ENCODE results near the gene NSD2.
A peak's percentile ranks its signal among the peaks of the same experiment; 100 is the strongest.
"Not testable (repeated sequence)": the region's sequence is repeated elsewhere in the genome, so short reads cannot be mapped to it uniquely, and the experiment has no call there.

Gene NSD2

DNA sequence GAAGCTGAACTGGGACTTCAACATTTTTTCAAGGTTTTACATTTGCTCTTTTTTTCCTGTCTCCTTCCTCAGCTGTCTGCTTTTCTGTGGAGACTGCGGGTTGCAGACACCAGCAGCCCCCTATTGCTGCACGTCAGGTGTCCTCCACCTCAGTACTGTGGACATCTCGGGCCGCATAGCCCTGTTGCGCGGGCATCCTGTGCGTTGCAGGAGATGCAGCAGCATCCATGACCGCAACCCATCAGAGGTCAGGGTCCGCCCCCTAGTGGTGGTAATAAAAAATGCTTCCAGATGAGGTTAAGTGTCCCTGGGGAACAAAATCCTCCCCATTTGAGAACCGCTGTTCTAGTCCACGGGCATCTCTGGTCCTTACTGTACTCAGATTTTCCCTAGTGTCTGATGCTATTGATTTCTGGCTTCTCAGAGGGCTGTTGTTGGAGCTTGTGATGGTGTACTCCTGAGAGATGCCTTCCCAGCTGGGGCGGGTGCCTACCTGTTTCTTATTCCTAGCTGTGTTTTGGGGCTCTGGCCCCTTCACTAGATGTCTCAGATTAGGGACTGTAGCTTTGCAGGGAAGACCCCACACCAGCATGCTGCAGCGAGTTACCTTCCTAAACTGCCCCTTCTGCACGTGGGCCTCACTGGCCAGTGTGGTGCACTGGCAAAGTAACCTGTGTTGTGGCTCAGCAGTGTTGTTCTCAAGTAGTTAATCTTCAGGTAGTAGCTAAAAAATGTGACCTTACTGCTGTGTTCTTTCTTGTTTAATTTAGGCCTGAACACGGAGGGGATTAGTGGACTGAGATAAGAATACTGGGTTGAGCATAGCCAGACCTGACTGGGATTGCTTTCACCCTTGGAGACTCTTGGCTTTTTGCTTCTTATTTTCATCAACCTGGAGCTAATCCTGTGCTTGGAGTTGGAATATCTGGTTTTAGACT, 28.2 kb downstream of the NSD2 start:
- peak overlapping the region; percentile 63 for H3K27ac Mint-ChIP-seq (ENCODE audit: low read depth)
- ATAC-seq (replicated peaks; ENCODE audit: extremely low read depth, poor library complexity, severe bottlenecking) = peak; percentile 82
- peaks cover 15% of the 10 kb centered on the region for H3K36me3 Mint-ChIP-seq (ENCODE audit: insufficient read depth)
- H3K4me1 Mint-ChIP-seq = peaks cover 13% of the 10 kb centered on the region
- no peak overlapping the region for H3K4me3 Mint-ChIP-seq
- peak; percentile 50 to 61 for DNase-seq (ENCODE audit: low spot score in 2 of 2)
- H3K9me3 Mint-ChIP-seq = no peaks in the 10 kb centered on the region
- H3K27me3 Mint-ChIP-seq = no peaks in the 10 kb centered on the region

DNA sequence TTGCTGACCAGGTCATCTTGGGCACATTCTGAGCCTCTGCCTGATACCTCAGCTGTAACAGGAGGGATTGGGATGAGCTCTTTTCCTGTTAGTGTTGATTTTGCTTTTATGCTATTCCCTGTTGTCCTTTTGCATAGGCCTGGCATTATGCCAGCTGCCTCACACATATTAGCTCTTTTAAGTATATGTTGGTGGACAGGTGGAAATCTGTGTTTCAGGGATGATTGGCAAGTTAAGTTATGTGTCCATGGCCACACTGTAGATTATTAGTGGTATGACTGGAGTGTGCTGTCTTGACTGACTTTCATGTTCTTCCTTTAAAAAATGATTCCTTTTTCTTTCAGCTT, 28.9 kb downstream of the NSD2 start:
- Mint-ChIP-seq H3K4me3 (no peak overlapping the region), H3K27ac (ENCODE audit: low read depth) (no peak overlapping the region), H3K27me3 (no peaks in the 10 kb centered on the region), H3K4me1 (peaks cover 8% of the 10 kb centered on the region), H3K36me3 (ENCODE audit: insufficient read depth) (peaks cover 16% of the 10 kb centered on the region), H3K9me3 (no peaks in the 10 kb centered on the region)
- ATAC-seq (replicated peaks; ENCODE audit: extremely low read depth, poor library complexity, severe bottlenecking) (no peak), DNase-seq (ENCODE audit: low spot score in 2 of 2) (no peak)

DNA sequence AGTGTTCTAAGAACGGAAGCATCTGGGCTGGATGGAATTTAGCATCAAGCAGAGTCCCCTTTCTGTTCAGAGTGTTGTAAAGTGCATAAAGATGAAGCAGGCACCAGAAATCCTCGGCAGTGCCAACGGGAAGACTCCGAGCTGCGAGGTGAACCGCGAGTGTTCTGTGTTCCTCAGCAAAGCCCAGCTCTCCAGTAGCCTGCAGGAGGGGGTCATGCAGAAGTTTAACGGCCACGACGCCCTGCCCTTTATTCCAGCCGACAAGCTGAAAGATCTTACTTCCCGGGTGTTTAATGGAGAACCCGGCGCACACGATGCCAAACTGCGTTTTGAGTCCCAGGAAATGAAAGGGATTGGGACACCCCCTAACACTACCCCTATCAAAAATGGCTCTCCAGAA, 29.4 kb downstream of the NSD2 start:
- Mint-ChIP-seq H3K36me3 (ENCODE audit: insufficient read depth) (peaks cover 17% of the 10 kb centered on the region), H3K27ac (ENCODE audit: low read depth) (no peak overlapping the region), H3K27me3 (no peaks in the 10 kb centered on the region), H3K4me1 (peaks cover 8% of the 10 kb centered on the region), H3K4me3 (no peak overlapping the region), H3K9me3 (no peaks in the 10 kb centered on the region)
- DNase-seq (ENCODE audit: low spot score in 2 of 2) = no peak
- no peak for ATAC-seq (replicated peaks; ENCODE audit: extremely low read depth, poor library complexity, severe bottlenecking)

DNA sequence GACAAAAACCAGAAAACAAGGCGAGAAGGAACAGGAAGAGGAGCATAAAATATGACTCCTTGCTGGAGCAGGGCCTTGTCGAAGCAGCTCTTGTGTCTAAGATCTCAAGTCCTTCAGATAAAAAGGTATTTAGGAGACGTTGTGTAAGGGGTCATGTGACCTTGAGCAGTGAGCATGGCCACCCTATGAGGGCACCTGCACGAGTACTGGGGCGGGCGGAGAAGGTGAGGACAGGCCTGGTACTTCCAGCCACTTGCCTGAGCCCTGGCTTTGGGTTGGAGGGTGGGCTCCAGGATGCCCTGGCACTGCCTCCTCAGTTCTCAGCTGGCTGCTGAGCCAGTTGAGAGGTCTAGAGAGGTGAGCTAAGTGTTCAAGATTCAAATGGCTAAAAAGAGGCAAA, 29.9 kb downstream of the NSD2 start:
- ATAC-seq (replicated peaks; ENCODE audit: extremely low read depth, poor library complexity, severe bottlenecking) = no peak
- Mint-ChIP-seq H3K36me3 (ENCODE audit: insufficient read depth) (peaks cover 15% of the 10 kb centered on the region), H3K4me1 (peaks cover 8% of the 10 kb centered on the region), H3K4me3 (no peak overlapping the region), H3K27ac (ENCODE audit: low read depth) (no peak overlapping the region), H3K9me3 (no peaks in the 10 kb centered on the region), H3K27me3 (no peaks in the 10 kb centered on the region)
- DNase-seq (ENCODE audit: low spot score in 2 of 2) = no peak

DNA sequence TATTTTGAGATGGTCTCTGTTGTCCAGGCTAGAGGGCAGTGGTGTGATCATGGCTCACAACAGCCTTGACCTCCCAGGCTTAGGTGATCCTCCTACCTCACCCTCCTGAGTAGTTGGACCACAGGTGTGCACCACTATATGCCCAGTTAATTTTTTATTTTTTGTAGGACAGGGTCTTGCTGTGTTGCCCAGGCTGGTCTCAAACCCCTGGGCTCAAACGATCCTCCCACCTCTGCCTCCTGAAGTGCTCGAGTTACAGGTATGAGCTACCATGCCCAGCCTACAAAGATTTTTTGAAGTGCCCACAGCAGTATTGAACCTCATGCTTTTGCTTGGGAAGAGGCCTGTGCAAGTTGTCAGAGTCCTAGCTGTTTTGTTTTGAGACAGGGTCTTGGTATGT, 31.1 kb downstream of the NSD2 start:
- Mint-ChIP-seq H3K36me3 (ENCODE audit: insufficient read depth) (peaks cover 19% of the 10 kb centered on the region), H3K27ac (ENCODE audit: low read depth) (no peak overlapping the region), H3K27me3 (no peaks in the 10 kb centered on the region), H3K4me3 (no peak overlapping the region), H3K9me3 (no peaks in the 10 kb centered on the region), H3K4me1 (peaks cover 13% of the 10 kb centered on the region)
- ATAC-seq (replicated peaks; ENCODE audit: extremely low read depth, poor library complexity, severe bottlenecking) (no peak), DNase-seq (ENCODE audit: low spot score in 2 of 2) (no peak)

DNA sequence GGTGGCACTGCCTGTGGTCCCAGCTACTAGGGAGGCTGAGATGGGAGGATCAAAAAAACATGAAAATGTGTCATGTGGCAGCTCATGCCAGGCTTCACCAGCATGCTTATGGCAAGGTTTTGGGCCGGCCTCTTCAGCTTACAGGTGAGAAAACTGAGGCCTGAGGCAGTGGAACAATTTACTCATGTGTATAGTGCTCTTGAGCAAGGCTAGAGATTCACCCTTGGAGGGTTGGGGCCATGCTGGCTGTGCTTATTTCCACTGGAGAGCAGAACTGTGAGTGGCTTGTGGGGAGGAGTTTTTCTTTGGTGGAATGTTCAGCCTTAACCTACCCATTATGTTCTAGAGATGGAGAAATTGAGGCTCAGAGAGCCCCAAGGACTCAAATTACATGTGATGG, 31.8 kb downstream of the NSD2 start:
- no peak overlapping the region for H3K27ac Mint-ChIP-seq (ENCODE audit: low read depth)
- no peak overlapping the region for H3K4me3 Mint-ChIP-seq
- peaks cover 13% of the 10 kb centered on the region for H3K4me1 Mint-ChIP-seq
- H3K27me3 Mint-ChIP-seq = no peaks in the 10 kb centered on the region
- peaks cover 22% of the 10 kb centered on the region for H3K36me3 Mint-ChIP-seq (ENCODE audit: insufficient read depth)
- ATAC-seq (replicated peaks; ENCODE audit: extremely low read depth, poor library complexity, severe bottlenecking) (no peak), DNase-seq (ENCODE audit: low spot score in 2 of 2) (no peak)
- H3K9me3 Mint-ChIP-seq = no peaks in the 10 kb centered on the region

DNA sequence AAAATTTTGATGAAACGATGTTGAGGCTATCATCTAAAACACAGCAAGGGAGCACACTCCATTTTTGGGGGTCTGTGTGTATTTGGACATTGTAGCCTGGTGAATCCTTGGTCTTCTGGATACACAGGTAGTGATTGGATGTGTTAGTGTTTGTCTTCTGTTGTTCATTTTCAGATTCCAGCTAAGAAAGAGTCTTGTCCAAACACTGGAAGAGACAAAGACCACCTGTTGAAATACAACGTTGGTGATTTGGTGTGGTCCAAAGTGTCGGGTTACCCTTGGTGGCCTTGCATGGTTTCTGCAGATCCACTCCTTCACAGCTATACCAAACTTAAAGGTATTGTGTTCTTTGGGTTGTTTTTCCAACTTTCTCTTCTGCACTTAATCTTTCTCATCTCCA, 32.8 kb downstream of the NSD2 start:
- H3K4me3 Mint-ChIP-seq = no peak overlapping the region
- peaks cover 22% of the 10 kb centered on the region for H3K36me3 Mint-ChIP-seq (ENCODE audit: insufficient read depth)
- no peaks in the 10 kb centered on the region for H3K9me3 Mint-ChIP-seq
- DNase-seq (ENCODE audit: low spot score in 2 of 2) = no peak
- H3K4me1 Mint-ChIP-seq = peaks cover 9% of the 10 kb centered on the region
- H3K27ac Mint-ChIP-seq (ENCODE audit: low read depth) = no peak overlapping the region
- no peaks in the 10 kb centered on the region for H3K27me3 Mint-ChIP-seq
- no peak for ATAC-seq (replicated peaks; ENCODE audit: extremely low read depth, poor library complexity, severe bottlenecking)

DNA sequence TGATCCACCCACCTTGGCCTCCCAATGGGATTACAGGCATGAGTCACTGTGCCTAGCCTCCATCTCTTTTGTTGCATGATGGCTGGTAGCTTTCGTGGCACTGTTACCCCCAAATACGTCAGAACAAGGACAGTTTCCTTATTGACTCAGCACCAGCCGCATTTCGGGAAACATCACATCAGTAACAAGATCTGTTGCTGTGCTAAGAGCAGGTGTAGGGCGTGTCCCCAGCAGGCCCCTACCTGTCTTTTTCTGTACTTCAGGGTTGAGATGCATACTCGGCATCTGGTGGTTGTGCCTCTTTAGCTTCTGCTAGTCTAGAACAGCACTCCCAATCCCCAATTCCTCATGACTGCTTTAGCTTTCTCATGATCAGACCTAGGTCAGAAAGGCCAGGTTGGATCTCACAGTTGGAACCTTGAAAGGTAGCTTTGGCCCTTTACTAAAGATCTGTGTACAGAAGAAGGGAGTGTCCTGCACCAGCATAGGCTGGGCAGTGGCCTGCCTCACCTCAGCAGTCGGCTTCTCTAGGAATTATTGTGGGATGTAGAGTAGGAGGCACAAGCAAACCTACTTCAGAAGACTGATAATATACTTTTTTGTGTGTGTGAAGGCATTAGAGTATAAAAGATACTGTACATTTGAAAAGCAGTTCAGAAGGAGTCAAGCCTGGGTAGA, 36.8 kb downstream of the NSD2 start:
- no peaks in the 10 kb centered on the region for H3K27me3 Mint-ChIP-seq
- DNase-seq (ENCODE audit: low spot score in 2 of 2) = no peak
- peak overlapping the region; percentile 3 for H3K27ac Mint-ChIP-seq (ENCODE audit: low read depth)
- no peaks in the 10 kb centered on the region for H3K9me3 Mint-ChIP-seq
- peaks cover 17% of the 10 kb centered on the region for H3K4me1 Mint-ChIP-seq
- peaks cover 15% of the 10 kb centered on the region for H3K36me3 Mint-ChIP-seq (ENCODE audit: insufficient read depth)
- H3K4me3 Mint-ChIP-seq = no peak overlapping the region
- no peak for ATAC-seq (replicated peaks; ENCODE audit: extremely low read depth, poor library complexity, severe bottlenecking)

DNA sequence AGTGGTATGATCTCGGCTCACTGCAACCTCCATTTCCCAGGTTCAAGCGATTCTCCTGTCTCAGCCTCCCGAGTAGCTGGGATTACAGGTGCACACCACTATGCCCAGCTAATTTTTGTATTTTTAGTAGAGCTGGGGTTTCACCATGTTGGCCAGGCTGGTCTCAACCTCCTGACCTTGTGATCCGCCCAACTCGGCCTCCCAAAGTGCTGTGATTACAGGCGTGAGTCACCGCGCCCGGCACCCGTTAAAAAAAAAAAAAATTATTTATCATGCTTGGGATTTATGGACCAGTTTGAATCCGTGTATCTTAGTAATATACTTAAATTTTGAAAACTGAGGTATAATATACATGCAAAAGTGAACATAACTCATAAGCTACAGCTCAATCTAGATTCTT, 38.5 kb downstream of the NSD2 start:
- not testable (repeated sequence) for H3K27me3 Mint-ChIP-seq; ATAC-seq (replicated peaks; ENCODE audit: extremely low read depth, poor library complexity, severe bottlenecking); H3K27ac Mint-ChIP-seq (ENCODE audit: low read depth); H3K9me3 Mint-ChIP-seq; H3K4me3 Mint-ChIP-seq; DNase-seq (ENCODE audit: low spot score in 2 of 2)
- H3K36me3 Mint-ChIP-seq (ENCODE audit: insufficient read depth) = peaks cover 18% of the 10 kb centered on the region
- H3K4me1 Mint-ChIP-seq = peaks cover 17% of the 10 kb centered on the region

DNA sequence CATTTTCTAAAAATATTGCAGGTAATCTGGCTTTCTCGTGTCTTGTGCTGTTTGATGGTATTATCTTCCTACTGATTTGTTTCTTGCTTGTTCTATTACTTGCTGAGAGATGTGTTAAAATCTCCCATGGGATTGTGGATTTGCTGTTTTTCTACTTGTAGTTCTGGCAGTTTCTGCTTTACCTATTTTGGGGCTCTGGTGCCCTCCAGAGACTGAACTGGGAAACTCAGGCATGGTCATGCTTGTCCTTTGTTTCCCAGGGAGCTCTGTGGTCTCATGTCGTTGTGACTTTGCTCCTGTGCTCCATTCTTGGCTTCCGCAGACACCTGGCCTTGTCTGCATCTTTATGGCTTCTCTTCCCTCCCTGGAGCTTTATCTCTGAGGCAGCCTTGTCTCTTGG, 39.5 kb downstream of the NSD2 start:
- ATAC-seq (replicated peaks; ENCODE audit: extremely low read depth, poor library complexity, severe bottlenecking) (no peak), DNase-seq (ENCODE audit: low spot score in 2 of 2) (no peak)
- Mint-ChIP-seq H3K36me3 (ENCODE audit: insufficient read depth) (peaks cover 16% of the 10 kb centered on the region), H3K27me3 (no peaks in the 10 kb centered on the region), H3K9me3 (no peaks in the 10 kb centered on the region), H3K4me1 (peaks cover 17% of the 10 kb centered on the region), H3K27ac (ENCODE audit: low read depth) (no peak overlapping the region), H3K4me3 (no peak overlapping the region)

DNA sequence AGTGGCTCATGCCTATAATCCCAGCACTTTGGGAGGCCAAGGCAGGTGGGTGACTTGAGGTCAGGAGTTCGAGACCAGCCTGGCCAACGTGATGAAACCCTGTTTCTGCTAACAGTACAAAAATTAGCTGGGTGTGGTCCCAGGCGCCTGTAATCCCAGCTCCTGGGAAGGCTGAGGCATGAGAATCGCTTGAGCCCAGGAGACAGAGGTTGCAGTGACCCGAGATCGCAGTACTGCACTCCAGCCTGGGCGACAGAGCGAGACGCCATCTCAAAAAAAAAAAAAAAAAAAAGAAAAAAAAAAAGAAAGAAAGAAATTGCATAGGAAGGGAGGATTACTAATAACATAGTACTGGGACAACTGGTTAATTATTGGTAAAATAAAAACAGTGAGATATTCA, 40.1 kb downstream of the NSD2 start:
- not testable (repeated sequence) for H3K9me3 Mint-ChIP-seq; H3K27me3 Mint-ChIP-seq; H3K27ac Mint-ChIP-seq (ENCODE audit: low read depth); H3K4me3 Mint-ChIP-seq; ATAC-seq (replicated peaks; ENCODE audit: extremely low read depth, poor library complexity, severe bottlenecking); DNase-seq (ENCODE audit: low spot score in 2 of 2)
- peaks cover 16% of the 10 kb centered on the region for H3K36me3 Mint-ChIP-seq (ENCODE audit: insufficient read depth)
- peaks cover 17% of the 10 kb centered on the region for H3K4me1 Mint-ChIP-seq

DNA sequence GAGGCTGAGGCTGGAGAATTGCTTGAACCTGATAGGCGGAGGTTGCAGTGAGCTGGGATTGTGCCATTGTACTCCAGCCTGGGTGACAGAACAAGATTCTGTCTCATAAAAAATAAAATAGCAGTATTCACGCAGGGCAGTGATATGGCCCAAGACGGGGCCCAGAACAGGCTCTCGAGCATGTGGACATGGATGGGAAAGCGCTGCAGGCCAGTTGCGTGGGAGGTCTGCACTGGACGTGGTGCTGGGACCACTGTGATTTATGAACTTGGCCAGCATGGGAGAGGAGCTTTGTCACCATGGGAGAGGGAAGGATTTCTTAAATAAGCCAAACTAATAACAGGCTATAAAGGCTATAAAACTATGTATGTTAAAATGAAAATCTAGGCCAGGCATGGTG, 51.6 kb downstream of the NSD2 start:
- DNase-seq (ENCODE audit: low spot score in 2 of 2) (no peak), ATAC-seq (replicated peaks; ENCODE audit: extremely low read depth, poor library complexity, severe bottlenecking) (no peak)
- Mint-ChIP-seq H3K9me3 (no peaks in the 10 kb centered on the region), H3K36me3 (ENCODE audit: insufficient read depth) (peaks cover 16% of the 10 kb centered on the region), H3K27me3 (no peaks in the 10 kb centered on the region), H3K4me1 (no peaks in the 10 kb centered on the region), H3K27ac (ENCODE audit: low read depth) (no peak overlapping the region), H3K4me3 (no peak overlapping the region)

DNA sequence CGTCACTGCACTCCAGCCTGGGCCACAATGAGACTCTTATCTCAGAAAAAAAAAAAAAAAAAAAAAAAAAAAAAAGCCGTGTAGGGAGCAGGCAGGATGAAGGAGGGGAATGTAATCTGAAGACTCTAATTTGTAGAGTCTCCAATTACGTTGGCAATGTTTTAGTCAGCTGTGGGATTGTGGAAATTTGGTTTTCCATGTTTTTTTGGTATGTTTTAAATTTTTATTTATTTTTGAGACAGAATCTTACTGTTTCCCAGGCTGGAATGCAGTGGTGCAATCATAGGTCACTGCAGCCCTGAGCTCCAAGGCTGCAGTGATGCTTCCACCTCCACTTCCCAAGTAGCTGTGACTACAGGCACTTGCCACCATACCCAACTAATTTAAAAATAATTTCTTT, 56.5 kb downstream of the NSD2 start:
- H3K4me3 Mint-ChIP-seq = no peak overlapping the region
- no peaks in the 10 kb centered on the region for H3K27me3 Mint-ChIP-seq
- ATAC-seq (replicated peaks; ENCODE audit: extremely low read depth, poor library complexity, severe bottlenecking) = no peak
- peaks cover 17% of the 10 kb centered on the region for H3K36me3 Mint-ChIP-seq (ENCODE audit: insufficient read depth)
- no peaks in the 10 kb centered on the region for H3K9me3 Mint-ChIP-seq
- H3K4me1 Mint-ChIP-seq = no peaks in the 10 kb centered on the region
- H3K27ac Mint-ChIP-seq (ENCODE audit: low read depth) = peak overlapping the region; percentile 79
- DNase-seq (ENCODE audit: low spot score in 2 of 2) = no peak
